SK-N-SH treated with all-trans-retinoic acid at 6 μM for 48 hours (cell line): ENCODE data around the gene DPEP2NB.

Source experiments
- BACH2 ChIP-seq: fragments of 250-450 bp; sonication (Bioruptor Pico); IDR thresholded peaks from 2 replicates; pipeline ENCODE4 v1.9.0; 2021; ENCODE audit warnings: mild to moderate bottlenecking, borderline replicate concordance
- ISL1 ChIP-seq: fragments of 250-450 bp; sonication (Bioruptor Pico); IDR thresholded peaks from 2 replicates; pipeline ENCODE4 v2.1.2; 2022; ENCODE audit warnings: mild to moderate bottlenecking, moderate library complexity
- OSR1 ChIP-seq: fragments of 250-450 bp; sonication (Bioruptor Pico); IDR thresholded peaks from 2 replicates; pipeline ENCODE4 v1.8.0; 2022; ENCODE audit warnings: moderate library complexity, mild to moderate bottlenecking, inconsistent platforms
- POU6F1 ChIP-seq: fragments of 250-450 bp; sonication (Bioruptor Pico); IDR thresholded peaks from 2 replicates; pipeline ENCODE4 v1.8.0; 2021; ENCODE audit warnings: low read depth, mild to moderate bottlenecking, moderate library complexity, borderline replicate concordance
- PPARA ChIP-seq: fragments of 250-450 bp; sonication (Bioruptor Pico); IDR thresholded peaks from 2 replicates; pipeline ENCODE4 v1.5.0; 2020; ENCODE audit warnings: mild to moderate bottlenecking, borderline replicate concordance
- RARB ChIP-seq: fragments of 250-450 bp; sonication (Bioruptor Pico); IDR thresholded peaks from 2 replicates; pipeline ENCODE4 v1.8.0; 2021; ENCODE audit warnings: mild to moderate bottlenecking, moderate library complexity
- TOX ChIP-seq: fragments of 250-450 bp; sonication (Bioruptor Pico); IDR thresholded peaks from 2 replicates; pipeline ENCODE4 v1.8.0; 2021; ENCODE audit warnings: mild to moderate bottlenecking, moderate library complexity, borderline replicate concordance
- ZC3H10 ChIP-seq: fragments of 250-450 bp; sonication (Bioruptor Pico); IDR thresholded peaks from 2 replicates; pipeline ENCODE4 v1.5.1; 2021; ENCODE audit warnings: mild to moderate bottlenecking, moderate library complexity
- ZFP30 ChIP-seq: fragments of 450-650 bp; formaldehyde crosslinking; IDR thresholded peaks from 2 replicates; pipeline ENCODE4 v1.5.0; 2022; ENCODE audit warnings: mild to moderate bottlenecking, moderate library complexity
- ZNF565 ChIP-seq: fragments of 450-650 bp; formaldehyde crosslinking; conservative IDR thresholded peaks from 2 replicates; pipeline ENCODE4 v1.5.0; 2020; ENCODE audit warnings: low read depth, mild to moderate bottlenecking, moderate library complexity
- ZNF70 ChIP-seq: fragments of 450-650 bp; formaldehyde crosslinking; IDR thresholded peaks from 2 replicates; pipeline ENCODE4 v1.5.0; 2020; ENCODE audit warnings: mild to moderate bottlenecking, moderate library complexity
- ZNF8 ChIP-seq: fragments of 450-650 bp; formaldehyde crosslinking; IDR thresholded peaks from 2 replicates; pipeline ENCODE4 v1.5.0; 2020; ENCODE audit warnings: mild to moderate bottlenecking, moderate library complexity
- TF ChIP-seq, protein P1 (sequence below): fragments of 250-450 bp; sonication (Bioruptor Pico); IDR thresholded peaks from 2 replicates; pipeline ENCODE4 v1.8.0; 2020; ENCODE audit warnings: mild to moderate bottlenecking, moderate library complexity, borderline replicate concordance
- TF ChIP-seq, protein P2 (sequence below): fragments of 250-450 bp; sonication (Bioruptor Pico); IDR thresholded peaks from 2 replicates; pipeline ENCODE4 v1.5.1; 2020; ENCODE audit warnings: low read depth, mild to moderate bottlenecking, moderate library complexity

- TF ChIP-seq OSR1 (CRISPR knock-in tag) (no peak), ZNF565 (CRISPR knock-in tag) (no peak), BACH2 (CRISPR knock-in tag) (no peak), ZC3H10 (CRISPR knock-in tag) (no peak), ZNF8 (CRISPR knock-in tag) (no peak), ZNF70 (no peak), RARB (CRISPR knock-in tag) (no peak), TOX (CRISPR knock-in tag) (no peak), POU6F1 (CRISPR knock-in tag) (no peak), PPARA (no peak), ZFP30 (no peak), ISL1 (CRISPR knock-in tag) (no peak)
- TF ChIP-seq, protein P1, sequence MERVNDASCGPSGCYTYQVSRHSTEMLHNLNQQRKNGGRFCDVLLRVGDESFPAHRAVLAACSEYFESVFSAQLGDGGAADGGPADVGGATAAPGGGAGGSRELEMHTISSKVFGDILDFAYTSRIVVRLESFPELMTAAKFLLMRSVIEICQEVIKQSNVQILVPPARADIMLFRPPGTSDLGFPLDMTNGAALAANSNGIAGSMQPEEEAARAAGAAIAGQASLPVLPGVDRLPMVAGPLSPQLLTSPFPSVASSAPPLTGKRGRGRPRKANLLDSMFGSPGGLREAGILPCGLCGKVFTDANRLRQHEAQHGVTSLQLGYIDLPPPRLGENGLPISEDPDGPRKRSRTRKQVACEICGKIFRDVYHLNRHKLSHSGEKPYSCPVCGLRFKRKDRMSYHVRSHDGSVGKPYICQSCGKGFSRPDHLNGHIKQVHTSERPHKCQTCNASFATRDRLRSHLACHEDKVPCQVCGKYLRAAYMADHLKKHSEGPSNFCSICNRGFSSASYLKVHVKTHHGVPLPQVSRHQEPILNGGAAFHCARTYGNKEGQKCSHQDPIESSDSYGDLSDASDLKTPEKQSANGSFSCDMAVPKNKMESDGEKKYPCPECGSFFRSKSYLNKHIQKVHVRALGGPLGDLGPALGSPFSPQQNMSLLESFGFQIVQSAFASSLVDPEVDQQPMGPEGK (CRISPR knock-in tag): no peak
- TF ChIP-seq, protein P2, sequence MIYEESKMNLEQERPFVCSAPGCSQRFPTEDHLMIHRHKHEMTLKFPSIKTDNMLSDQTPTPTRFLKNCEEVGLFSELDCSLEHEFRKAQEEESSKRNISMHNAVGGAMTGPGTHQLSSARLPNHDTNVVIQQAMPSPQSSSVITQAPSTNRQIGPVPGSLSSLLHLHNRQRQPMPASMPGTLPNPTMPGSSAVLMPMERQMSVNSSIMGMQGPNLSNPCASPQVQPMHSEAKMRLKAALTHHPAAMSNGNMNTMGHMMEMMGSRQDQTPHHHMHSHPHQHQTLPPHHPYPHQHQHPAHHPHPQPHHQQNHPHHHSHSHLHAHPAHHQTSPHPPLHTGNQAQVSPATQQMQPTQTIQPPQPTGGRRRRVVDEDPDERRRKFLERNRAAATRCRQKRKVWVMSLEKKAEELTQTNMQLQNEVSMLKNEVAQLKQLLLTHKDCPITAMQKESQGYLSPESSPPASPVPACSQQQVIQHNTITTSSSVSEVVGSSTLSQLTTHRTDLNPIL (CRISPR knock-in tag): no peak
Observed at GRCh38 chr16:68009157-68009735, 6.5 kb downstream of the DPEP2NB start.
